Ovary (tissue), 9 donors: ENCODE results near the gene RDH11. TPM values are rescaled to one million over a fixed set of nuclear protein-coding genes. Genes with fewer than 3 reads are reported as not detected.
A peak's percentile ranks its signal among the peaks of the same experiment; 100 is the strongest.
"Not testable (repeated sequence)": the region's sequence is repeated elsewhere in the genome, so short reads cannot be mapped to it uniquely, and the experiment has no call there.

ENCODE experiments used
- DNase-seq, 5 donors: peaks; one replicate each; pipeline ENCODE4 v3.0.0-alpha.2; 2019 to 2020
- H3K27ac ChIP-seq, 2 donors: fragments of 200-600 bp; one replicate each; pipeline versions ENCODE4 v1.5.1 to v1.8.0; 2019 to 2022
- H3K27me3 ChIP-seq: fragments of 200-600 bp; one replicate; pipeline ENCODE4 v1.8.0; 2022
- H3K36me3 ChIP-seq: fragments of 200-600 bp; sonication (generic); one replicate; pipeline ENCODE4 v1.5.1; 2019
- H3K4me1 ChIP-seq: one replicate; pipeline ENCODE4 v1.8.1; 2013; ENCODE audit warnings: mild to moderate bottlenecking, moderate library complexity; ENCODE audit not compliant: insufficient read depth
- H3K4me3 ChIP-seq: fragments of 200-600 bp; sonication (generic); one replicate; pipeline ENCODE4 v1.5.1; 2017
- H3K9me3 ChIP-seq, 2 donors: fragments of 200-600 bp in 1 of 2; sonication (generic) in 1 of 2; one replicate each; pipeline versions ENCODE4 v1.5.1 to v1.8.1; 2013 to 2019; ENCODE audit warnings: mild to moderate bottlenecking in 1 of 2, moderate library complexity in 1 of 2
- EP300 ChIP-seq: sonication (generic); formaldehyde crosslinking; IDR thresholded peaks from one replicate; pipeline ENCODE4 v1.6.1; 2017; ENCODE audit warnings: antibody characterized with exemption
- POLR2A ChIP-seq: fragments of 450-650 bp; IDR thresholded peaks from one replicate; pipeline ENCODE4 v1.6.1; 2017; ENCODE audit warnings: antibody characterized with exemption, mild to moderate bottlenecking, moderate library complexity
- WGBS, 3 donors: extraction: QIAGEN DNeasy Blood & Tissue Kit in 1 of 3; methylation state at CpG; one replicate each; pipeline versions ENCODE4 v1.1.5 to v1.1.7; 2013 to 2017; 5-methylcytosine and 5-hydroxymethylcytosine counted together
- intact Hi-C, 4 donors: fragments of 100-400 bp; cut with DNase I; formaldehyde crosslinking; loops; one replicate each; pipeline versions ENCODE4 v1.11.0 to v1.15.1; 2022 to 2023
- polyA plus RNA-seq, 2 donors: library from polyadenylated mRNA; stranded (reverse); fragments of 200-250 nt in 1 of 2; fragments of 350-450 nt in 1 of 2; fragmentation: Illumina TruSeq in 1 of 2; extraction: RNeasy Lipid Tissue Mini Kit (QIAGEN cat#74804) in 1 of 2; gene quantifications; one replicate each; pipeline ENCODE4 v1.2.3, GENCODE V29; 2013 to 2014
- total RNA-seq, 7 donors: library from RNA; depleted of rRNA in 2 of 7; stranded (reverse); fragments of >200 nt in 2 of 7; fragmentation: NEBNext Ultra II Directional in 3 of 7; extraction: Animal tissue kit (Norgen Biotek cat#: 25700) in 3 of 7; gene quantifications; one replicate each; pipeline versions ENCODE4 v1.1.0 to v1.2.4, GENCODE V29; 2016 to 2023
- TF ChIP-seq, protein P1 (sequence below), 3 donors: fragments of 450-650 bp in 2 of 3; fragments of 200-600 bp in 1 of 3; IDR thresholded peaks; one replicate each; pipeline versions ENCODE4 v1.5.1 to v1.8.0; 2016 to 2022; ENCODE audit warnings: antibody characterized with exemption in 3 of 3, mild to moderate bottlenecking in 1 of 3
- donor health status: DM: no; HTN: no; CAD: no; lungs with moderate emphysema.
- donor health status: DM: no; HTN: no; CAD: no.
- donor health status: Bipolar disorder and iron deficiency.
- donor health status: DM: yes; HTN: yes; CAD: no.
- donor health status: DM: no; HTN: no; CAD: no.
- donor health status: DM: yes; HTN: yes; CAD: no.

The RDH11 gene
- total and polyA plus RNA-seq, 9 donors = 30.3 to 90.0 (median 36.6) TPM

DNA sequence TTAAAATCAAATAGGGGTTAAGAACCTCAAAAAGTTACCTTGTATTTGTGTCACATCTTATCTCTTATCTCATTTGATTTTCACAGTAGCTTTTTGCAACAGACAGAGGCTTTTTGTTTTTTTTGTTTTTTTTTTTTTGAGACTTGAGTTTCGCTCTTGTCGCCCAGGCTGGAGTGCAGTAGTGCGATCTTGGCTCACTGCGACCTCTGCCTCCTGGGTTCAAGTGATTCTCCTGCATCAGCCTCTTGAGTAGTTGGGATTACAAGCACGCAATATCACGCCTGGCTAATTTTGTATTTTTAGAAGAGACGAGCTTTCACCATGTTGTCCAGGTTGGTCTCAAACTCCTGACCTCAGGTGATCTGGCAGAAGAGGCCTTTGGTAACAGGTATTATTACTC is 31.8 kb upstream of the RDH11 start:
- Histone ChIP-seq H3K27ac (no peak overlapping the region), H3K27me3 (no peaks in the 10 kb centered on the region), H3K4me1 (peaks cover 4% of the 10 kb centered on the region), H3K4me3 (no peak overlapping the region), H3K36me3 (no peaks in the 10 kb centered on the region), H3K9me3 (no peaks in the 10 kb centered on the region)
- intact Hi-C loops = no loop called here
- DNase-seq = no peak
- TF ChIP-seq EP300 = no peak
- TF ChIP-seq, protein P1, sequence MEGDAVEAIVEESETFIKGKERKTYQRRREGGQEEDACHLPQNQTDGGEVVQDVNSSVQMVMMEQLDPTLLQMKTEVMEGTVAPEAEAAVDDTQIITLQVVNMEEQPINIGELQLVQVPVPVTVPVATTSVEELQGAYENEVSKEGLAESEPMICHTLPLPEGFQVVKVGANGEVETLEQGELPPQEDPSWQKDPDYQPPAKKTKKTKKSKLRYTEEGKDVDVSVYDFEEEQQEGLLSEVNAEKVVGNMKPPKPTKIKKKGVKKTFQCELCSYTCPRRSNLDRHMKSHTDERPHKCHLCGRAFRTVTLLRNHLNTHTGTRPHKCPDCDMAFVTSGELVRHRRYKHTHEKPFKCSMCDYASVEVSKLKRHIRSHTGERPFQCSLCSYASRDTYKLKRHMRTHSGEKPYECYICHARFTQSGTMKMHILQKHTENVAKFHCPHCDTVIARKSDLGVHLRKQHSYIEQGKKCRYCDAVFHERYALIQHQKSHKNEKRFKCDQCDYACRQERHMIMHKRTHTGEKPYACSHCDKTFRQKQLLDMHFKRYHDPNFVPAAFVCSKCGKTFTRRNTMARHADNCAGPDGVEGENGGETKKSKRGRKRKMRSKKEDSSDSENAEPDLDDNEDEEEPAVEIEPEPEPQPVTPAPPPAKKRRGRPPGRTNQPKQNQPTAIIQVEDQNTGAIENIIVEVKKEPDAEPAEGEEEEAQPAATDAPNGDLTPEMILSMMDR (IDR thresholded peaks at IDR 0.05) = no peak
- TF ChIP-seq POLR2A = no peak
- 95 to 97% (median 96%) methylated on average over 7 of the region's 7 CpGs for WGBS, 3 donors

DNA sequence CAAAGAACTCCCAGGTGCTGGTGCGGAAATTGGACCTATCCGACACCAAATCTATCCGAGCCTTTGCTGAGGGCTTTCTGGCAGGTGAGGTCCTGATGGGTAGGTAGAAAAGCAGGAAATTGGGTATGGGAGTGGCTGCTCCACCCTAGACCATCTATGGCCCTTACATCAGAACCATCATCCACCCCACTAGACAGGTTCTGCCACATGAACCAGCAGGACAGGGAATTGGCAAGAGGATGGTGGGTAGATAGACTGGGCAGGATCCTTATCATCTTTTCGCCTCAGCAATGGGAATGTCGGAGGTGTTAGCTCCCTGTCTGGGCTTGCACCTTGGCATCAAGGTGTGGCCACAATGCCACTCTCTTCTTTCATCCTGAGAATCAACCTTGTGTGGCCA is 29.6 kb upstream of the RDH11 start:
- Histone ChIP-seq H3K27ac (no peak overlapping the region), H3K4me3 (no peak overlapping the region), H3K27me3 (no peaks in the 10 kb centered on the region), H3K4me1 (peaks cover 5% of the 10 kb centered on the region), H3K9me3 (no peaks in the 10 kb centered on the region), H3K36me3 (no peaks in the 10 kb centered on the region)
- TF ChIP-seq EP300 = no peak
- TF ChIP-seq, protein P1 (IDR thresholded peaks at IDR 0.05) = no peak
- TF ChIP-seq POLR2A = no peak
- intact Hi-C loops = no loop called here
- WGBS, 3 donors = 86 to 90% (median 89%) methylated on average over 5 of the region's 5 CpGs
- DNase-seq = no peak

DNA sequence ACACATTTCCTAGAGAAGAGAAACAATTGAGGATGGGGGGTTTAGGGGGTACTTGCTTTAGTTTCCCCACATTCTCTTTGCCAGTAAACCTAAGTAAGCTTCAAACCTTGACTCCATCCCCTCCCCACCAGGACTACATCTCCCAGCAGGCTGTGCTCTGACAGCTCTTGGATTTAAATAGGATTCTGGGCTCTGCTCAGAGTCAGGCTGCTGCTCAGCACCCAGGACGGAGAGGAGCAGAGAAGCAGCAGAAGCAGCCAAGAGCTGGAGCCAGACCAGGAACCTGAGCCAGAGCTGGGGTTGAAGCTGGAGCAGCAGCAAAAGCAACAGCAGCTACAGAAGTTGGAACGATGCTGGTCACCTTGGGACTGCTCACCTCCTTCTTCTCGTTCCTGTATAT is 26.7 kb upstream of the RDH11 start:
- Histone ChIP-seq H3K27ac (no peak overlapping the region), H3K9me3 (no peaks in the 10 kb centered on the region), H3K27me3 (no peaks in the 10 kb centered on the region), H3K36me3 (no peaks in the 10 kb centered on the region), H3K4me1 (peaks cover 2% of the 10 kb centered on the region), H3K4me3 (no peak overlapping the region)
- TF ChIP-seq EP300 (no peak), POLR2A (no peak)
- TF ChIP-seq, protein P1 (IDR thresholded peaks at IDR 0.05) = no peak
- DNase-seq = peak; percentile 57 to 80 (median 67)
- 0 to 3% (median 2%) methylated on average over 3 of the region's 3 CpGs for WGBS, 3 donors
- intact Hi-C loops = no loop called here

DNA sequence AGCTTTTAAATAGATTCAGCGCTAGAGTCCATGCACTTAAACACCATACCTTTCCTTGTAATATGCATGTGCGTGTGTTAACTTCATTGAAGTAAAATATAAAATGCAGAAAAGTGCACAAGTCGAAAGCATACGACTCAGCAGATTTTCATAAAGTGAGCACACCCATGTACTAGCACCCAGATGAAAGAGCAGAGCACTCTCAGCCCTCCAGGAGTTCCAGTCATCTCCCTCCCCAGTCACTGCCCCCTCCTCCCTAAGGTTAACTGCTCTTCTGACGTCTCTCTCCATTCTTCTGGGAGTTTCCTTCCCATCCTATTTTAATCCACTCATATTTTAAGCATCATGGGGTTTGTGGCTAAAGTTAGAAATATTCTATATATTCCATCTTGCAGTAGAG is 26.3 kb upstream of the RDH11 start:
- H3K9me3 ChIP-seq = no peaks in the 10 kb centered on the region
- no peak overlapping the region for H3K4me3 ChIP-seq
- H3K27ac ChIP-seq = no peak overlapping the region
- WGBS, 3 donors = 52 to 59% (median 55%) methylated on average over 5 of the region's 5 CpGs
- no peak for TF ChIP-seq EP300
- TF ChIP-seq, protein P1 (IDR thresholded peaks at IDR 0.05) = no peak
- DNase-seq = no peak
- H3K4me1 ChIP-seq = peaks cover 2% of the 10 kb centered on the region
- no peaks in the 10 kb centered on the region for H3K36me3 ChIP-seq
- H3K27me3 ChIP-seq = no peaks in the 10 kb centered on the region
- intact Hi-C loops = no loop called here

DNA sequence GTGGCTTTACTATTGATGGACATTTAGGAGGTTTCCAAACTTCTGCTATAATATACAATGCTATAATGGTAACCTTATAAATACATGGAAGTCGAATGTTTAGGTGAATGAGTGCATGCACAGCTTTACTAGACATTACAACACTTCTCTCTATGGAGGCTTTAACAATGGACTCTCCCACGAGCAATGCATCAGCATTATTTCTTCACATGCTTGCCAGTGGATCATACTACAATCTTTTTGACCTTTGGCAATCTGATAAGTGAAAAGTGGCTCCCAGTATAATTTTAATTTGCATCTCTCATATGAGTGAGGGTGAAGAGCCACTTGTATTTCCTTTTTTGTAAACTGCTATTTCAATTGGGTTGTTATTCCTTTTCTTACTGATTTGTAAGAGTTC is 24.3 kb upstream of the RDH11 start:
- TF ChIP-seq POLR2A (no peak), EP300 (no peak)
- TF ChIP-seq, protein P1 (IDR thresholded peaks at IDR 0.05) = no peak
- intact Hi-C loops = no loop called here

DNA sequence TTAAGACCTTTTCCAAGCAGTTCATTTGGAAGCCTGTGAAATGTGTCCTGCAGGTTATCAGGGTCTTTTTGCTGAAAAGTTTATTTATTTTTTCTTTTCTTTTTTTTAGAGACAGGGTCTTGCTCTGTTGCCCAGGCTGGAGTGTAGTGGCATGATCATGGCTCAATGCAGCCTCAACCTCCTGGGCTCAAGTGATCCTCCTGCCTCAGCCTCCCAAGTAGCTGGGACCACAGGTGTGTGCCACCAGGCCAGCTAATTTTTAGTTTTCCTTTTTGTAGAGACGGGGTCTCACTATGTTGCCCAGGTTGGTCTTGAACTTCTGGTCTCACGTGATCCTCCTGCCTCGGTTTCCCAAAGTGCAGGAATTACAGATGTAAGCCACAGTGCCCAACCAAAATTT is 23.8 kb upstream of the RDH11 start:
- WGBS, 3 donors = 78 to 91% (median 82%) methylated on average over 3 of the region's 3 CpGs
- not testable (repeated sequence) for H3K4me3 ChIP-seq

More for the DNA sequence above, 24.3 kb upstream of the RDH11 start:
- H3K36me3 ChIP-seq = no peaks in the 10 kb centered on the region
- H3K27me3 ChIP-seq = no peaks in the 10 kb centered on the region
- H3K4me3 ChIP-seq = no peak overlapping the region
- peaks cover 2% of the 10 kb centered on the region for H3K4me1 ChIP-seq
- no peak for DNase-seq
- no peak overlapping the region for H3K27ac ChIP-seq
- WGBS, 3 donors = 39 to 51% (median 47%) methylated on average over 2 of the region's 2 CpGs
- no peaks in the 10 kb centered on the region for H3K9me3 ChIP-seq

More for the DNA sequence above, 23.8 kb upstream of the RDH11 start:
- DNase-seq, H3K4me1 ChIP-seq, H3K27ac ChIP-seq, H3K27me3 ChIP-seq, H3K36me3 ChIP-seq, intact Hi-C loops, H3K9me3 ChIP-seq: not testable (repeated sequence)
